ENCODE measurements around the gene SEPTIN8.

The SEPTIN8 gene

DNA sequence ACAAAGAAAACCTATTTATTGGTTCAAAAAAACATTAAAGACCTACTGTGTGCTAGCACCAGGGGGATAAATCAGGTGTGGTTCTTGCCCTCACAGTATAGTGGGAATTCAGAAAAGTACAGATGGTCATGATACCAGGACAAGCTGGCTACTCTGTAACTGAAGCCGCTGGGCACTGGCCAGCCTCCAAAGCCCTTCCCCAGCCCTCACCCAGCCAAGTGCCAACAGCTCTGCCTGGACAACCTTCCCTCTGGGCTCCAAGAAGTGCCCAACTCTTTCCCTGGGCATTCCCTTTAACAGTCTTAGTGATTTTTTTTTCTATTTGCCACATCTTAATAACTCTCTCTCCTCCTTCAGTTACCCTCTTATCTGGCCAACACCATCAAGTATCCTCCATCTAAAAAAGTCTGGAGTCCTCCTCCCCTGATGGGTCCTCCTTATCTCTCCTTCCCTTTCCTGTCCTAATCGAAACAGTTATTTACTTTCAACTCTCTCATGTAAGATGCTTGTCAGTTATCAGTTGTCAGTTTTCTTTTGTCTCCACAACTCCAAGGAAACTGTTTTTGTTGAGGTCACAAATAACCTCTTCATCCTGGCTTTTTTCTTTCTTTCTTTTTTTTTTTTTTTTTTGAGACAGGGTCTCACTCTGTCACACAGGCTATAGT is 13.3 kb upstream of the SEPTIN8 start:
- H2AFZ ChIP-seq (ENCODE audit: low read depth, low read length) = no peak overlapping the region
- H3K4me3 ChIP-seq (ENCODE audit: low read length) = no peak overlapping the region
- no peaks in the 10 kb centered on the region for H3K9me3 ChIP-seq (ENCODE audit: insufficient read depth, low read length)
- H3K4me1 ChIP-seq (ENCODE audit: low read length) = peaks cover 7% of the 10 kb centered on the region
- no peaks in the 10 kb centered on the region for H3K79me2 ChIP-seq (ENCODE audit: low read length)
- no peak overlapping the region for H3K9ac ChIP-seq (ENCODE audit: low read length)
- no peak overlapping the region for H3K27ac ChIP-seq (ENCODE audit: low read length)
- H3K4me2 ChIP-seq (ENCODE audit: low read length) = no peak overlapping the region
- no peaks in the 10 kb centered on the region for H3K27me3 ChIP-seq (ENCODE audit: low read depth, low read length)
- no peaks in the 10 kb centered on the region for H4K20me1 ChIP-seq (ENCODE audit: insufficient read depth, low read length)
- no peaks in the 10 kb centered on the region for H3K36me3 ChIP-seq (replicated peaks; ENCODE audit: low read depth, low read length)
- TF ChIP-seq, protein P1, sequence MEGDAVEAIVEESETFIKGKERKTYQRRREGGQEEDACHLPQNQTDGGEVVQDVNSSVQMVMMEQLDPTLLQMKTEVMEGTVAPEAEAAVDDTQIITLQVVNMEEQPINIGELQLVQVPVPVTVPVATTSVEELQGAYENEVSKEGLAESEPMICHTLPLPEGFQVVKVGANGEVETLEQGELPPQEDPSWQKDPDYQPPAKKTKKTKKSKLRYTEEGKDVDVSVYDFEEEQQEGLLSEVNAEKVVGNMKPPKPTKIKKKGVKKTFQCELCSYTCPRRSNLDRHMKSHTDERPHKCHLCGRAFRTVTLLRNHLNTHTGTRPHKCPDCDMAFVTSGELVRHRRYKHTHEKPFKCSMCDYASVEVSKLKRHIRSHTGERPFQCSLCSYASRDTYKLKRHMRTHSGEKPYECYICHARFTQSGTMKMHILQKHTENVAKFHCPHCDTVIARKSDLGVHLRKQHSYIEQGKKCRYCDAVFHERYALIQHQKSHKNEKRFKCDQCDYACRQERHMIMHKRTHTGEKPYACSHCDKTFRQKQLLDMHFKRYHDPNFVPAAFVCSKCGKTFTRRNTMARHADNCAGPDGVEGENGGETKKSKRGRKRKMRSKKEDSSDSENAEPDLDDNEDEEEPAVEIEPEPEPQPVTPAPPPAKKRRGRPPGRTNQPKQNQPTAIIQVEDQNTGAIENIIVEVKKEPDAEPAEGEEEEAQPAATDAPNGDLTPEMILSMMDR (IDR thresholded peaks at IDR 0.05; ENCODE audit: low read depth, low read length) = no peak
- no peak for TF ChIP-seq EZH2phosphoT487 (IDR thresholded peaks at IDR 0.05; ENCODE audit: low read depth)

DNA sequence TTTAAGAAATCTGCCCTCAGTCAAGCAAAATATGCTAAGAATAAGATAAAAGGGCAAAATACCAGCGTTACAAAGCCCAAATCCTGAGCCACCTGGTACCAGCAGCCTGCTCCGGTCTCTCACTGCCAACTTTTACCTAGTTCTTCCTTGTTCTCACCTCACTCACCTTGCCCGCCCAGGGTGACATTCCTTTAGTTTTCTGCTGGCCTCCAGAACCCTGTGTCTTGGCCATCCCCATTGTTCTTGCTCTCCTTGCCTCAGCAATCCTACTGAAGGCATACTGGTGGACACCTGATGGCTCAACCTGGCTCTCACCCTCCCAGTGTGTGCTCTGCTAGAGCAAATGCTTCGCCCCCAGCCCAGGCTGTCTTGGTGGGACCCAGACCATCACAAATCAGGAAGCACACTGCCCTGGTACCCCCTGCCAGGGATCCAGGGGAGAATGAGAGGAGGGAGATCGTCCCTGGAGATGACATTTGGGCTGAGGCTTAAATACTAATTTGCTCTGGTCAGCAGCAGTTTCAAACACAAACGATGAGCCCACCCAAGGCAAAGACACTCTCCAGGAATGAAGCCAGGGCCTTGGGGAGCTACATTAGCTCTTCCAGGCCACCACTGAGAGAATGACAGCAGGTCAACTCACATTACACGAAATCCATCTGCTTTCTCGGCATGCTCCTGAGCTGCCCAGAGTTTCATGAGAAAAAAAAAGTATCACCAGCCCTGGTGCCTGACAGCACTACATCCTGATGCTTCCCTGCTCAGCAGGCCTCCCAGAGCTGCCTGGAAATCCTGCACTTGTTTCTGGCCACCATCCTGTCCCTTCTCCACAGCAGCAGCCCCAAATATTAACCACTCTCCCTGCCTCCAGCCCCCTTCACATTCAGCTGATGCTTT is 12.2 kb upstream of the SEPTIN8 start:
- Histone ChIP-seq H4K20me1 (ENCODE audit: insufficient read depth, low read length) (no peaks in the 10 kb centered on the region), H3K79me2 (ENCODE audit: low read length) (no peaks in the 10 kb centered on the region), H3K9ac (ENCODE audit: low read length) (no peak overlapping the region), H3K27ac (ENCODE audit: low read length) (no peak overlapping the region), H2AFZ (ENCODE audit: low read depth, low read length) (no peak overlapping the region), H3K4me1 (ENCODE audit: low read length) (peaks cover 12% of the 10 kb centered on the region), H3K4me2 (ENCODE audit: low read length) (no peak overlapping the region), H3K4me3 (ENCODE audit: low read length) (no peak overlapping the region), H3K9me3 (ENCODE audit: insufficient read depth, low read length) (no peaks in the 10 kb centered on the region), H3K36me3 (replicated peaks; ENCODE audit: low read depth, low read length) (no peaks in the 10 kb centered on the region), H3K27me3 (ENCODE audit: low read depth, low read length) (no peaks in the 10 kb centered on the region)
- TF ChIP-seq, protein P1 (IDR thresholded peaks at IDR 0.05; ENCODE audit: low read depth, low read length) = no peak
- TF ChIP-seq EZH2phosphoT487 (IDR thresholded peaks at IDR 0.05; ENCODE audit: low read depth) = no peak

DNA sequence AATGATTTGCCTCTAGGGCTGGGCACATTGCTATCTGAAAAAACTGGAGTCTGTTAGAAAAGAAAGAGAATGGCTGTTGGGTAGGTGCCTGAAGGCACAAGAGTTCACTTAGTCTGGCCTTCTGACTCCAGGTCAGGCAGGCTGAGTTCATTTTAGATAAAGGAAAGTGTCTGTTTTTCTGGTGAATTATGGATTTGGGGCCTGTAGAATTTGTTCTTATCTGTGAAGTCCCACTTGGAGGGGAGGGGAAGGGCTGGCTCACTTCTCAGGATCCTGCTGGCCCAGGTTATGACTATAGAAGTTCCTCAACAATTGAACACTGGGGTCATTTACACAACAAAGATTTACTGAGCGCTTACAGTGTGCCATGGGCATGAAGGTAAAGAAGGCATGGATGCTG is 11.5 kb upstream of the SEPTIN8 start:
- no peak overlapping the region for H3K9ac ChIP-seq (ENCODE audit: low read length)
- H3K36me3 ChIP-seq (replicated peaks; ENCODE audit: low read depth, low read length) = no peaks in the 10 kb centered on the region
- H2AFZ ChIP-seq (ENCODE audit: low read depth, low read length) = no peak overlapping the region
- H3K4me2 ChIP-seq (ENCODE audit: low read length) = no peak overlapping the region
- H3K4me1 ChIP-seq (ENCODE audit: low read length) = peaks cover 12% of the 10 kb centered on the region
- no peaks in the 10 kb centered on the region for H3K79me2 ChIP-seq (ENCODE audit: low read length)
- TF ChIP-seq, protein P1 (IDR thresholded peaks at IDR 0.05; ENCODE audit: low read depth, low read length) = no peak
- no peak for TF ChIP-seq EZH2phosphoT487 (IDR thresholded peaks at IDR 0.05; ENCODE audit: low read depth)
- no peaks in the 10 kb centered on the region for H4K20me1 ChIP-seq (ENCODE audit: insufficient read depth, low read length)
- no peaks in the 10 kb centered on the region for H3K9me3 ChIP-seq (ENCODE audit: insufficient read depth, low read length)
- H3K4me3 ChIP-seq (ENCODE audit: low read length) = no peak overlapping the region
- H3K27me3 ChIP-seq (ENCODE audit: low read depth, low read length) = no peaks in the 10 kb centered on the region
- H3K27ac ChIP-seq (ENCODE audit: low read length) = no peak overlapping the region

DNA sequence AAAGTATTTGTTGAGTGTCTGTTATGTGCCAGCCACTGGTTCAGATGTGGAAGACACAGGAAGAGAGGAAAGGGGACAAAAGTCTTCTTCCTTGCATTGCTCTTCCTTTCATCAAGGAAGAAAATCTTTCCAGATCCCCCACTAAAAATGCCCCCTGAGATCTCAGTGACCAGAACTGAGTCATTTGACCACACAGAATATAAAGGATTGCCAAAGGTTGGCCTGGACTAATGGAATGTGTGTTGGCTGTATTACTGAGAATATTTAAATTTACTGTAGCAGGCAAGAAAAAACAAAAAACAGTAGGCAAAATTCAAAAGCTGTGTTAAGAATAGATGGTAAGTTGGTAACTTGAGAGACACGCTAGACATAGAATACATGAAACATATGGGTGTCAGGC is 10.0 kb upstream of the SEPTIN8 start:
- Histone ChIP-seq H3K36me3 (replicated peaks; ENCODE audit: low read depth, low read length) (no peaks in the 10 kb centered on the region), H3K4me2 (ENCODE audit: low read length) (no peak overlapping the region), H3K79me2 (ENCODE audit: low read length) (no peaks in the 10 kb centered on the region), H2AFZ (ENCODE audit: low read depth, low read length) (no peak overlapping the region), H3K9ac (ENCODE audit: low read length) (no peak overlapping the region), H3K27me3 (ENCODE audit: low read depth, low read length) (no peaks in the 10 kb centered on the region), H3K9me3 (ENCODE audit: insufficient read depth, low read length) (no peaks in the 10 kb centered on the region), H3K27ac (ENCODE audit: low read length) (no peak overlapping the region), H3K4me1 (ENCODE audit: low read length) (peaks cover 12% of the 10 kb centered on the region), H4K20me1 (ENCODE audit: insufficient read depth, low read length) (no peaks in the 10 kb centered on the region), H3K4me3 (ENCODE audit: low read length) (no peak overlapping the region)
- TF ChIP-seq, protein P1 (IDR thresholded peaks at IDR 0.05; ENCODE audit: low read depth, low read length) = no peak
- TF ChIP-seq EZH2phosphoT487 (IDR thresholded peaks at IDR 0.05; ENCODE audit: low read depth) = no peak
